Limb (tissue), 2 donors: ENCODE data around the gene RRP8.

Experiments used
- DNase-seq, 2 donors: peaks; one replicate each; pipeline ENCODE4 v3.0.0-alpha.2; 2016; ENCODE audit errors: extremely low spot score in 2 of 2

Gene RRP8

GRCh38 chr11:6603287-6604080 lies at the start of gene RRP8, which contains the start of gene ILK:
TSS of gene RRP8 (minus strand) at chr11:6603616. CDS start at chr11:6603502, 114 bp downstream.
TSS of gene ILK (plus strand) at chr11:6603774. CDS start at chr11:6604272, 498 bp downstream.
- DNase-seq, result peak; percentile 92 to 93

GRCh38 chr11:6653097-6653496 lies 49.7 kb upstream of the RRP8 start:
- no peak for DNase-seq

DNA sequence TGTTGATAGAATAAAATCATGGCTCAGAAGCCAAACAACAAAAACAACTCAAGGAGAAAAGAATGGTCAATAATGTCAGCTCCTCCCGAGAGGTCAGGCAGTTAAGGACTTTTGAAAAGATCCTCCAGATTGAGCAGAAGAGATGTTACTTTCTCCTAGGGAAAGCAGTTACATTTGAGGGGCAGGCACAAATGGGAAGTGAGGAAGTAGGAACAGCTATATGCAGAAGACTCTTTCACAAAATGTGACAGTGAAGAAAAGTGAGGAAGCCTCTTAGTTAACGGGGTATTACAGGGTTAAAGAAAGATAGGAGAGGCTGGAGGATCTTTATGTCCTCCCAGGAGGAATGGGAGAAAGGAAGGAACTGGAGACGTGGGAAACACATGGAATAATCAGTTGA lies 48.8 kb upstream of the RRP8 start:
- no peak for DNase-seq

GRCh38 chr11:6650980-6651379 lies 47.6 kb upstream of the RRP8 start:
- no peak for DNase-seq

DNA sequence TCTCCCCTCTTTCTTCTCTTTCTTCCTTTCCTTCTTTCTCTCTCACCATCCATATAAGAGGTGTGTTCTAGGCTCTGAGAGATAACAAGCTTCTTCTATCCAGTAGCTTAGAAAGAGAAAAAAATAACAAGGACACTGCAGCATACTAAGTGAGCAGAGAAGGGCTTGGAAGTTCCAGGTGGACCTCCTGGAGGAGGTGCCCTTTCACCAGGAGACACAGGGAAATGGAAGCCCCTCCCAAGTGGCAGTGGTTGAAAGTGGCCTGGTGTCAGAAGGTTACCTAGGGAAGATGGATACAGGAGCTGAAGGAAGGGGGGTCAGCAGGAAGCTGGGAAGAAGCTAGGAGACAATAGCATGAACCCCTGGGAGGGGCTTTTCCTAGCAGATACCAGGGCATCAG lies 46.7 kb upstream of the RRP8 start:
- no peak for DNase-seq

DNA sequence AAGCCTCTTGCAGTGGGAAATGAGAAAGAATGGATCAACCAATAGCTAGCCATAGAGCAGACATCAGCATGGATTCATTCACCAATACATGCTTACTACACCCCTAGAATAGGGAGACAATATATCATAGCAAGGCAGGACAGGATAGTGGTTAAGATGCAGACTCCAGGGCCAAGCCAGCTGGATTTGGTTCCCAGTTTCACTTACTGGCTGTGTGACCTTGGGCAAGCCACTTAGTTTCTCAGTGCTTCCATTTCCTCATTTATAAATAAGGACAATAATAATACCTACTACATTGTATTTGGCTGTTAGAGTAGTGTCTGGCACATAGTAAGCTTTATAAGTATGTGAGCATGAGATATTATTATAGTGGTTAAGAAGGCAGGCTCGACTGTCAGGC lies 45.1 kb upstream of the RRP8 start:
- no peak for DNase-seq

DNA sequence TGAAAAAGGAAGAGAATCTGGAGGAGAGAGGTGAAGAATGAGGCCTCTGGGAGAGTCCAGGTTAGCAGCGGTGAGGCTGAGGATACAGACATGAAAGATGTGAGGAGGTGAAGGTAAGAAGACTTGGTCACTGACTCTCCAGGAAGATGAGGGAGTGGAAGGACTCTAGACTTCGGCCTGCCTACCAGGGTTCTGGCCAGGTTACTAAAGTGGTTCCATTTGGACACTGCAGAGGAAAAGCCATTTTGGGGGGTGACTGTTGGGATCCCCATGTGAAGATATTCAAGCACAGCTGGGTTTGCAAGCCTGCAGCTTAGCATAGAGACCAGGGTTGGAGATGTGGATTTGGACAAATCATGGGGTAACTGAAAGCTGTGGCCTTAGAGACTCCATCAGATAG lies 44.4 kb upstream of the RRP8 start:
- DNase-seq, result no peak

GRCh38 chr11:6646918-6647679 lies 43.7 kb upstream of the RRP8 start:
- DNase-seq, result peak; percentile 63 to 65

- peak; percentile 84 to 88 for DNase-seq
Observed at GRCh38 chr11:6646576-6646917, 43.1 kb upstream of the RRP8 start.

DNA sequence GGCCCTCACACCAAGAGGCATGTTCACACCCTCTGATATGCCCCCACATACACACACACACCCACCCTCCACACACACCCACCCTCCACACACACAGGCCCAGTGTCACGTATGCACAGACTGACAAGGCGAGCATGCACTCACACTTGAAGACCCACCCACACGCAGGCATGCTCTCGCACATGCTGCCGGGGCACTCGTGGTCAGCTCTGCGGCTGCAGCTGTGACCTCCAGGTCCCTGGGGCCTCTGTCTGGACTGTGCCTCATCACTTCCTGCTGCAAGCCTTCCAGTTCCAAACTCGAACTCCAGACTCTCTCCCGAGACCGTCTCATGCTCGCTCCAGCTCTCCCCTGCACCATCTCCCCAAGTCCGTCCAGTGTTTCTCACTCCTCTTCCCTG lies 42.7 kb upstream of the RRP8 start:
- peak in 1 of 2 donors; percentile 44 for DNase-seq

DNA sequence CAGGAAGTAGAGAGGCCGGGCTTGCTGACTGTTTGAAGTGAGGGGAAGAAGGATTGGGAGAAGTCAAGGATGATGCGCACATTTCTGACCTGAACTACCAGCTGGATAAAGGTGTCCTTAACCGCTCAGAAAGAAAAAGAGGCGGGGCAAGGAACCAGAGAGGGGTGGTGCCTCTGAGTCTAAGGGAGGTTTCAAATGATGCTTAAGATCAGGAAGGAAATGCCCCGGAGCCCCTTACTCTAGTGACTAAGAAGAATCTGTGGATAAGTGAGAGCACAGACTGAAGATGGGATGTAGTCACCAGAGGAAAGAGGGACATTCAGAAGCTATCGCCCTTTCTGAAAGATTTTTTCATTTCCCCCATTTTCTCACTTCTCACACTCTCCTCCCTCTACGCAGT lies 39.5 kb upstream of the RRP8 start:
- no peak for DNase-seq

- DNase-seq, result no peak
Observed at GRCh38 chr11:6640985-6641701, 37.7 kb upstream of the RRP8 start.

- DNase-seq, result no peak
Observed at GRCh38 chr11:6640036-6640984, 36.9 kb upstream of the RRP8 start.

GRCh38 chr11:6638429-6638828 lies 35.0 kb upstream of the RRP8 start:
- no peak for DNase-seq

DNA sequence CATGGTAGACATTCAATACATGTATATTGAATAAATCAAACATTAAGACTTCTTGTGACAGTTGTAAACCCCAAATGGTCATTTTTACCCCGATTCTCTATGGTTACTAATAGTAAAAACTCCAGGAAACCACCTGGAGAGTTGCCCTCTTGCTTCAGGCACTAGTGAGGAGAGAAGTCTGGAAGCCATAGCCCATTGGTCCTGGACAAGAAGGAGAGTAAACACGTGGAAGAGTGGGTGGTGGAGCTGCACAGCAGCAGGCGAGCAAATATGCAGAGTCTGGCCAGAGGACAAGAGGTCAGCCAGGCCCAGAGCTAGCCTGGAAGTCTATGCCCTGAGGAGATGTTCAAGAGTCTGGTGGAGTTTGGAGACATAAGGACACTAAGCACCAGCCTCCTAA lies 34.5 kb upstream of the RRP8 start:
- no peak for DNase-seq

DNA sequence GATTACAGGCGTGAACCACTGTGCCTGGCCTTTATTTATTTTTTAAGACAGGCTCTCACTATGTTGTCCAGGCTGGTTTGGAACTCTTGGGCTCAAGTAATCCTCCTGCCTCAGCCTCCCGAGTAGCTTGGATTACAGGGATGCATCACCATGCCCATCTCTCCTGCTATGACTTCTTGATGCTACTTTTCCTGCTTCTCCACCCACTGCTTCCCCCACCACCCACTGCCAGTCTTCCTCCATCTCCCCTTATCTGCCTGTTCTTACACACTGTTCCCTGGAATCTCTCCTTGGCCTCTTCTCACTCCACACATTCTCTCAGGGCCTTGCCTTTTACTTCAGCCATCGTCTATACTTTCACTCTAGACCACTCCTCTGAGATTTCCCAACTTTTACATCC lies 33.1 kb upstream of the RRP8 start:
- no peak for DNase-seq

- DNase-seq, result no peak
Observed at GRCh38 chr11:6635082-6635932, 31.9 kb upstream of the RRP8 start.

GRCh38 chr11:6634534-6634933 lies 31.1 kb upstream of the RRP8 start:
- DNase-seq, result no peak

DNA sequence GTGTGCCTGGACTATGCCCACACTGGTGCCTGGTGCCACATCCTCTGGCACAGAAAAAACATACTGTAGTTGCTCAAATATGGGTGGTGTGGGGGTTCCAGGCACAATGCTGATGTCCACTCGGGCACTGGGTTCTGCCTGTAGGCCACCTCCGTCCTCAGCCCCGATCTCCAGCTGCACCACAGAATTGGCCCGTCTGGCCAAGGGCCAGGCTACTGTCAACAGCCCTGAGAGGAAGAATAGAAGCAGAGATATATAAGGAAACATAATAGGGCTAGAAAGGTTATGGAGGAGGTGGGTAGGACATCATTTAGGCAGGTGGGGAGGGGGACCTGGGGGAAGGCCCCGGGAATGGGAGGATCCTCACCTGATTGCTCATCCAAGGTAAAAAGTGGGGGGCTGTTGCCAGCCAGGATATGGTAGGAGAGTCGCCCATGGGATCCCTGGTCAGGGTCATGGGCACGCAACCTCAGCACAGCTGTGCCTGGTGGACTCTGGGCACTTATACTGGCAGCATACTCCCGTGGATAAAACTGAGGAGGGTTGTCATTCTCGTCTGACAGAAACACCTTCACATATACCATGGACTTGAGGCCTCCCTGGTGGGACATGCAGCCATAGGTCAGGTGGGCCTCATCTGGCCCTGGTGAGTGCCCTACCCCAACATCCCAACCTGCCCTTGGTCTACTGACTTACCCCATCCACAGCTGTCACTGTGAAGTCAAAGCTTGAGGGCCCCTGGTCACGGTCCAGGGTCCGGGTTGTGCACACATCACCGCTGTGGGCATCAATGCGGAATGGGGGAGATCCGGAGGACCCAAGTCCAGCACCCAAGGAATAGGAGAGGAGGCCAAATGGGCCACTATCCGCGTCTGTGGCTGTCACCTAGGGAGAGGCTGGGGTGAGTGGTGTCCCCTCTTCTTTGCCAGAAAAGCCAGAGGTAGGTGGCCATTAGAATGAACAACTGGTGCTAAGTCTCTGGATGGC lies 30.3 kb upstream of the RRP8 start:
- DNase-seq, result peak in 1 of 2 donors; percentile 15
